Lower leg skin (tissue), 3 donors: ENCODE results near the gene FOXD4L6.
"Not testable (repeated sequence)": the region's sequence is repeated elsewhere in the genome, so short reads cannot be mapped to it uniquely, and the experiment has no call there.

ENCODE experiments used
- POLR2A ChIP-seq, 2 donors: fragments of 450-650 bp; IDR thresholded peaks; one replicate each; pipeline ENCODE4 v1.6.1; 2016 to 2017; ENCODE audit warnings: antibody characterized with exemption in 2 of 2, mild to moderate bottlenecking in 1 of 2, moderate library complexity in 1 of 2
- TF ChIP-seq, protein P1 (sequence below), 3 donors: fragments of 450-650 bp; IDR thresholded peaks; one replicate each; pipeline ENCODE4 v1.5.1; 2016; ENCODE audit warnings: antibody characterized with exemption in 3 of 3, mild to moderate bottlenecking in 3 of 3, moderate library complexity in 2 of 3

DNA sequence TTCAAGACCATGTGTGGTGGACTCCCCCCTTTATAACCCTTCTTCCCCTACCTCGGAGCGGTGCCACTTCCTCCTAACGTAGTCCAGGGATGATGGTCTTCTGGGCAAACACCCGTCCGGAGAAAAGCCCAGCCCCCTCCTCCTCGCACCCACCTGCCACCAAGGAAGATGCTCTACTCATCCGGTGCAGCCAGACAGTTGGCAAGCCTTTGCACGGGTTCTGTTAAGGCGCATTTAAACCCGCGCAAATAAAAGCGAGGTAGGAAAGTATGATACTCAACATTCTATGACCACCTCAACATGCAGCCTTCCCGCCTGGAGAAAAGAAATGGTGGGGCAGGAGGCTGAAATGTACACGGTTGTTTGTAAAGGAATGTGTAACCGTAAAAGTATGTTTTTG, at the start of gene FOXD4L6:
- TF ChIP-seq, protein P1, sequence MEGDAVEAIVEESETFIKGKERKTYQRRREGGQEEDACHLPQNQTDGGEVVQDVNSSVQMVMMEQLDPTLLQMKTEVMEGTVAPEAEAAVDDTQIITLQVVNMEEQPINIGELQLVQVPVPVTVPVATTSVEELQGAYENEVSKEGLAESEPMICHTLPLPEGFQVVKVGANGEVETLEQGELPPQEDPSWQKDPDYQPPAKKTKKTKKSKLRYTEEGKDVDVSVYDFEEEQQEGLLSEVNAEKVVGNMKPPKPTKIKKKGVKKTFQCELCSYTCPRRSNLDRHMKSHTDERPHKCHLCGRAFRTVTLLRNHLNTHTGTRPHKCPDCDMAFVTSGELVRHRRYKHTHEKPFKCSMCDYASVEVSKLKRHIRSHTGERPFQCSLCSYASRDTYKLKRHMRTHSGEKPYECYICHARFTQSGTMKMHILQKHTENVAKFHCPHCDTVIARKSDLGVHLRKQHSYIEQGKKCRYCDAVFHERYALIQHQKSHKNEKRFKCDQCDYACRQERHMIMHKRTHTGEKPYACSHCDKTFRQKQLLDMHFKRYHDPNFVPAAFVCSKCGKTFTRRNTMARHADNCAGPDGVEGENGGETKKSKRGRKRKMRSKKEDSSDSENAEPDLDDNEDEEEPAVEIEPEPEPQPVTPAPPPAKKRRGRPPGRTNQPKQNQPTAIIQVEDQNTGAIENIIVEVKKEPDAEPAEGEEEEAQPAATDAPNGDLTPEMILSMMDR (IDR thresholded peaks at IDR 0.05): not testable (repeated sequence)
- not testable (repeated sequence) for TF ChIP-seq POLR2A (IDR thresholded peaks at IDR 0.05)
